ENCODE data around the gene TAF3.

Gene TAF3

GRCh38 chr10:8061274-8062211, 243.2 kb downstream of the TAF3 start:
- DNase-seq: no peak

- no peak for DNase-seq
These were observed 245.0 kb downstream of the TAF3 start for GRCh38 chr10:8063128-8063908.

- DNase-seq: no peak
These were observed 245.6 kb downstream of the TAF3 start for GRCh38 chr10:8063935-8064334.

GRCh38 chr10:8064436-8064835, 246.1 kb downstream of the TAF3 start:
- DNase-seq: no peak

- DNase-seq: no peak
These were observed 247.3 kb downstream of the TAF3 start for GRCh38 chr10:8065651-8066050.

- no peak for DNase-seq
These were observed 247.8 kb downstream of the TAF3 start for GRCh38 chr10:8066124-8066523.

Data from stimulated activated CD4-positive, alpha-beta T cell treated with anti-CD3 and anti-CD28 coated beads, Interleukin-12 subunit alpha, Interleukin-12 subunit beta, amount 100 ng/mL, for 4 hours (primary cell).